GM23248 (cell line): ENCODE results near the gene NPHP4. TPM values are rescaled to one million over a fixed set of nuclear protein-coding genes. Genes with fewer than 3 reads are reported as not detected.

Experiments
- DNase-seq: peaks from one replicate; pipeline ENCODE4 v3.0.0-alpha.2; 2015
- H2AFZ ChIP-seq: fragments of 200-600 bp; sonication (generic); 2 replicates; pipeline ENCODE4 v1.6.1; 2016; ENCODE audit warnings: antibody characterized with exemption
- H3F3A ChIP-seq: fragments of 200-600 bp; sonication (generic); 2 replicates; pipeline ENCODE4 v1.6.1; 2016; ENCODE audit warnings: mild to moderate bottlenecking, antibody characterized with exemption, mixed run types; ENCODE audit not compliant: insufficient read depth
- H3K27ac ChIP-seq: fragments of 200-600 bp; sonication (generic); 2 replicates; pipeline ENCODE4 v1.5.1; 2016; ENCODE audit warnings: mild to moderate bottlenecking
- H3K27me3 ChIP-seq: fragments of 200-600 bp; sonication (generic); replicated peaks from 2 replicates; pipeline ENCODE4 v1.6.1; 2016; ENCODE audit warnings: mild to moderate bottlenecking; ENCODE audit not compliant: insufficient read depth
- H3K36me3 ChIP-seq: fragments of 200-600 bp; sonication (generic); 2 replicates; pipeline ENCODE4 v1.6.1; 2016; ENCODE audit warnings: low read depth, mild to moderate bottlenecking
- H3K4me1 ChIP-seq: fragments of 200-600 bp; sonication (generic); 2 replicates; pipeline ENCODE4 v1.6.1; 2016; ENCODE audit warnings: mild to moderate bottlenecking; ENCODE audit not compliant: insufficient read depth
- H3K4me2 ChIP-seq: fragments of 200-600 bp; sonication (generic); one replicate; pipeline ENCODE4 v1.6.1; 2016; ENCODE audit warnings: mild to moderate bottlenecking; ENCODE audit not compliant: unreplicated experiment
- H3K4me3 ChIP-seq: fragments of 200-600 bp; sonication (generic); 2 replicates; pipeline ENCODE4 v1.5.1; 2016; ENCODE audit warnings: mild to moderate bottlenecking
- H3K79me2 ChIP-seq: fragments of 200-600 bp; sonication (generic); 2 replicates; pipeline ENCODE4 v1.6.1; 2016; ENCODE audit warnings: mild to moderate bottlenecking; ENCODE audit not compliant: insufficient read depth
- H3K9ac ChIP-seq: fragments of 200-600 bp; sonication (generic); 2 replicates; pipeline ENCODE4 v1.6.1; 2016; ENCODE audit warnings: mild to moderate bottlenecking
- H3K9me2 ChIP-seq: fragments of 200-600 bp; sonication (generic); 2 replicates; pipeline ENCODE4 v1.6.1; 2016; ENCODE audit warnings: mixed run types, mild to moderate bottlenecking, moderate library complexity; ENCODE audit not compliant: insufficient read depth
- H3K9me3 ChIP-seq: fragments of 200-600 bp; sonication (generic); one replicate; pipeline ENCODE4 v1.6.1; 2017; ENCODE audit warnings: low read depth
- H4K20me1 ChIP-seq: fragments of 200-600 bp; sonication (generic); 2 replicates; pipeline ENCODE4 v1.6.0; 2016; ENCODE audit not compliant: insufficient read depth
- EZH2 ChIP-seq: fragments of 200-600 bp; sonication (generic); IDR thresholded peaks from 2 replicates; pipeline ENCODE4 v1.6.1; 2018; ENCODE audit warnings: antibody characterized with exemption, mild to moderate bottlenecking; ENCODE audit not compliant: insufficient read depth, poor library complexity, severe bottlenecking
- EZH2phosphoT487 ChIP-seq: fragments of 200-600 bp; sonication (generic); IDR thresholded peaks from 2 replicates; pipeline ENCODE4 v1.6.1; 2018; ENCODE audit warnings: antibody characterized with exemption, moderate library complexity, mild to moderate bottlenecking, low read depth; ENCODE audit not compliant: insufficient read depth
- WGBS, 2 experiments: methylation state at CpG; one replicate each; pipeline ENCODE4 v1.1.6; 2015 to 2017; ENCODE audit warnings: low lambda C conversion rate in 2 of 2, low coverage in 1 of 2; ENCODE audit errors: missing lambda C conversion rate in 2 of 2; 5-methylcytosine and 5-hydroxymethylcytosine counted together
- in situ Hi-C: fragments of 300-500 bp; cut with MboI; formaldehyde crosslinking; loops from 2 replicates; pipeline ENCODE4 v1.15.0; 2020
- polyA plus RNA-seq: library from polyadenylated mRNA; unstranded; fragments of >200 nt; fragmentation: Nextera tagmentation; extraction: Ambion mirVana; gene quantifications from 2 replicates; pipeline ENCODE4 v1.2.1, GENCODE V29; 2016
- total RNA-seq: library from RNA; depleted of rRNA; stranded (reverse); fragments of >200 nt; shearing (Covaris generic); gene quantifications from 2 replicates; pipeline ENCODE4 v1.2.3, GENCODE V29; 2014

The NPHP4 gene
- total and polyA plus RNA-seq, 2 experiments from 2014 or later: 4.0 to 4.2 TPM

DNA sequence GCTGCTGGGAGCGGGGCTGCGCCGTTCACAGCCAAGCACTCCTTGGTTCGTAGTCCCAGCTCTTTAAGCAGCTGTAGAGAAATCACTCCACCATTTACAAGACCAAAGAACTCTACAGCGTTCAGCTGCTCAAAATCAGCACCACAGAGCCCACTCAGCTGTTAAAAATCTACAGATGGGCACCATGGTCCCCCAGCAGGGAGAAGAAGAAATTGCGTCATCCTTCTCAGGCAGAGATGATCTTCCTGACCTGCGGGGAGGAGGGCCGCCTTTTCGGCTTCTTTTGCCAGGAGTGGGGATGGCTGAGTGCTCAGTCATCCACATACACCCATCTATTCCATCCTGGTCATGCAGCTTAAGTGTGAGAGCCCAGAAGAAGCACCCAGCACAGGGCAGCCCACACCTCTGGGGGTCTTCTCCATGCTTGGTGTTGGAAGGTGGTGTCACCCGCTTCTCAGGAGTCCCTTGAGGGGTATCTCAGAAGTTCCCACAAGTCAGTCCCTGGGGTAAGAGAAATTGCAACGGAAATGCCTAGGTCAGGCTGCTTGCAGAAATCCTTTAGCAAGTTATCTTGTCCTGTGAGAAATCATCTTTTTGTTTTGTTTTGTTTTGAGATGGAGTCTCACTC is 163.8 kb downstream of the NPHP4 start:
- H3K36me3 ChIP-seq: no peaks in the 10 kb centered on the region
- H3K9ac ChIP-seq: no peak overlapping the region
- H3K9me2 ChIP-seq: no peaks in the 10 kb centered on the region
- no peak overlapping the region for H3K4me3 ChIP-seq
- no peaks in the 10 kb centered on the region for H3K27me3 ChIP-seq
- in situ Hi-C loops: no loop called here
- no peaks in the 10 kb centered on the region for H4K20me1 ChIP-seq
- WGBS, 2 experiments: 46 to 48% methylated on average over 11 of the region's 11 CpGs
- no peak overlapping the region for H2AFZ ChIP-seq
- no peaks in the 10 kb centered on the region for H3K9me3 ChIP-seq
- no peak for TF ChIP-seq EZH2phosphoT487
- TF ChIP-seq EZH2: no peak
- no peaks in the 10 kb centered on the region for H3K79me2 ChIP-seq
- H3K27ac ChIP-seq: no peak overlapping the region
- H3K4me1 ChIP-seq: no peaks in the 10 kb centered on the region
- H3K4me2 ChIP-seq: no peak overlapping the region
- no peak for DNase-seq
- H3F3A ChIP-seq: no peaks in the 10 kb centered on the region

GRCh38 chr1:5827516-5827915 is 164.7 kb downstream of the NPHP4 start:
- Histone ChIP-seq H3K27me3 (no peaks in the 10 kb centered on the region), H3F3A (no peaks in the 10 kb centered on the region), H3K79me2 (no peaks in the 10 kb centered on the region), H3K4me1 (no peaks in the 10 kb centered on the region), H3K27ac (no peak overlapping the region), H3K4me2 (no peak overlapping the region), H4K20me1 (no peaks in the 10 kb centered on the region), H3K9me3 (no peaks in the 10 kb centered on the region), H2AFZ (no peak overlapping the region), H3K4me3 (no peak overlapping the region), H3K9ac (no peak overlapping the region), H3K9me2 (no peaks in the 10 kb centered on the region), H3K36me3 (no peaks in the 10 kb centered on the region)
- 30% methylated on average over 9 of the region's 9 CpGs for WGBS, 2 experiments
- TF ChIP-seq EZH2 (no peak), EZH2phosphoT487 (no peak)
- in situ Hi-C loops: no loop called here
- no peak for DNase-seq

GRCh38 chr1:5826601-5827000 is 165.6 kb downstream of the NPHP4 start:
- H3K4me2 ChIP-seq: no peak overlapping the region
- no peak overlapping the region for H2AFZ ChIP-seq
- H3K36me3 ChIP-seq: no peaks in the 10 kb centered on the region
- no peak overlapping the region for H3K4me3 ChIP-seq
- no peaks in the 10 kb centered on the region for H3F3A ChIP-seq
- no peak for DNase-seq
- no peaks in the 10 kb centered on the region for H3K9me3 ChIP-seq
- no peaks in the 10 kb centered on the region for H4K20me1 ChIP-seq
- no peaks in the 10 kb centered on the region for H3K79me2 ChIP-seq
- no peak for TF ChIP-seq EZH2
- no peak for TF ChIP-seq EZH2phosphoT487
- no peaks in the 10 kb centered on the region for H3K27me3 ChIP-seq
- H3K4me1 ChIP-seq: no peaks in the 10 kb centered on the region
- in situ Hi-C loops: no loop called here
- no peak overlapping the region for H3K27ac ChIP-seq
- WGBS, 2 experiments: 36 to 37% methylated on average over 12 to 13 of the region's 13 CpGs
- H3K9ac ChIP-seq: no peak overlapping the region
- H3K9me2 ChIP-seq: no peaks in the 10 kb centered on the region

GRCh38 chr1:5822726-5823125 is 169.5 kb downstream of the NPHP4 start:
- H3K36me3 ChIP-seq: no peaks in the 10 kb centered on the region
- H3K27ac ChIP-seq: no peak overlapping the region
- H3K9me2 ChIP-seq: no peaks in the 10 kb centered on the region
- no peak overlapping the region for H3K4me2 ChIP-seq
- H3K9me3 ChIP-seq: no peaks in the 10 kb centered on the region
- no peaks in the 10 kb centered on the region for H3F3A ChIP-seq
- no peak overlapping the region for H2AFZ ChIP-seq
- TF ChIP-seq EZH2phosphoT487: no peak
- no peak for TF ChIP-seq EZH2
- no peaks in the 10 kb centered on the region for H3K79me2 ChIP-seq
- no peak overlapping the region for H3K4me3 ChIP-seq
- in situ Hi-C loops: no loop called here
- no peak overlapping the region for H3K9ac ChIP-seq
- H3K4me1 ChIP-seq: no peaks in the 10 kb centered on the region
- H4K20me1 ChIP-seq: no peaks in the 10 kb centered on the region
- H3K27me3 ChIP-seq: no peaks in the 10 kb centered on the region
- 63 to 74% methylated on average over 16 of the region's 16 CpGs for WGBS, 2 experiments
- DNase-seq: no peak
